ENCODE results near the gene RNF187. TPM values are rescaled to one million over a fixed set of nuclear protein-coding genes. Genes with fewer than 3 reads are reported as not detected.

The RNF187 gene
- total RNA-seq, 3 donors from 2014 or later = 99.6 to 108 (median 106) TPM

DNA sequence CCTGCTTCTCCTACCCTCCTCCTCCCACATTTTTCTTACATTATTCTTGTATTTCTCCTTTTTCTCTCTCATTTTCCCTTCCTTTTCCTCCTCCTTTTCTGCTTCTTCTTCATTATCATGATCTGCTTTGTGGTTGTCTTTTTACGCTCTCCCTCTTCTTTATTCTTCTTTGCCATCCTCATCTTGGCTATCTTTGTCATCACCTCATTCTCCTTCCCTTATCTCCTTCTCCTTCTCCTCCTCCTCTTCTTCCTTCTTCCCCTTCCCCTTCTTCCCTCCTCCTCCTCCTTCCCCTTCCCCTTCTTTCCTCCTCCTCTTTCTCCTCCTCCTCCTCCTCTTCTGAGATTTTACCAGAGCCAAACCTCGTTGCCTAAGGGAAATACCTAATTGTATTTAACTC lies 30.5 kb downstream of the RNF187 start:
- Mint-ChIP-seq H3K36me3 (ENCODE audit: insufficient read depth) (no peaks in the 10 kb centered on the region), H3K4me1 (ENCODE audit: low read depth) (peaks cover 5% of the 10 kb centered on the region), H3K4me3 (no peak overlapping the region), H3K9me3 (no peaks in the 10 kb centered on the region), H3K27me3 (ENCODE audit: low read depth) (peaks cover 16% of the 10 kb centered on the region)
- ATAC-seq (no peak), DNase-seq (no peak)

DNA sequence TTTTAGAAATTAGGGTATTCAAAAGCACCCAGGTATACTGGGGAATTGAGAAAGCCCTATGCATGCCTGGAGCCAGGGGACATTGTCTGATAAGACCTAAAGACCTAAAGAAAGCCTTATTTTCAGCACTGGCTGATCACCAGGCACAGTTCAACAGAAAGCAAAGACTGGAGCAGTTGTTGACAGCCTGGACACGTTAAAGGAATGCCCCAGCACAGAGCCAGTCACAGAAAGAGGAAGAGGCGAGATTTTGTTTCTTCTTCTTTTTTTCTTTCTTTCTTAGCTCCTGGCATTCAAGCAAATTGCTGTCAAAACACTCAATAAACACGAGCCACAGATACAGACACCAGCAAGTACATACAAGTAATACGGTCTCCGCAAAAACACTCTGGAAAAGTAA lies 40.4 kb downstream of the RNF187 start:
- no peak for DNase-seq
- Mint-ChIP-seq H3K36me3 (ENCODE audit: insufficient read depth) (no peaks in the 10 kb centered on the region), H3K27me3 (ENCODE audit: low read depth) (peaks cover 65% of the 10 kb centered on the region), H3K4me1 (ENCODE audit: low read depth) (no peaks in the 10 kb centered on the region), H3K9me3 (peaks cover 3% of the 10 kb centered on the region), H3K4me3 (no peak overlapping the region)
- no peak for ATAC-seq

DNA sequence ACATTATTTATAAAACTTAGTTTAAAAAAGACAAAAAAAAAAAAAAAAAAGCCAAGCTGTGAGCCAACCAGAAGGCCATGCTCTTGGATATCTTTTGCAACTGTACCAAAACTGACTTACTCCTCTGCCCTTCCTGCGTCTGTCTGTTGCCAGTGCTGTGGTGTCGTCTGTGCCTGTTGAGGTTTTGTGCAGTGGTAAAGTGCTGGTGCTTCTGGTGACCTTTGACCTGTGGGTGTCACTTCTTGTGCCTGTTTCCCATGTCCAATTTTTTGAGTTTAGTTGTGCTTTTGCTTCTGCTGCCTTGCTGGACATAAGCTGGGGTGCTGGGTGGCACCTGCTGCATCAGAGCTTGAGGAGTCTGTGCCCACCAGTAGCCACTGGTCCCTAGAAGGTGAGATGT lies 41.4 kb downstream of the RNF187 start:
- Mint-ChIP-seq H3K4me1 (ENCODE audit: low read depth) (no peaks in the 10 kb centered on the region), H3K4me3 (no peak overlapping the region), H3K9me3 (peaks cover 2% of the 10 kb centered on the region), H3K36me3 (ENCODE audit: insufficient read depth) (no peaks in the 10 kb centered on the region), H3K27me3 (ENCODE audit: low read depth) (peaks cover 70% of the 10 kb centered on the region)
- ATAC-seq = no peak
- no peak for DNase-seq

DNA sequence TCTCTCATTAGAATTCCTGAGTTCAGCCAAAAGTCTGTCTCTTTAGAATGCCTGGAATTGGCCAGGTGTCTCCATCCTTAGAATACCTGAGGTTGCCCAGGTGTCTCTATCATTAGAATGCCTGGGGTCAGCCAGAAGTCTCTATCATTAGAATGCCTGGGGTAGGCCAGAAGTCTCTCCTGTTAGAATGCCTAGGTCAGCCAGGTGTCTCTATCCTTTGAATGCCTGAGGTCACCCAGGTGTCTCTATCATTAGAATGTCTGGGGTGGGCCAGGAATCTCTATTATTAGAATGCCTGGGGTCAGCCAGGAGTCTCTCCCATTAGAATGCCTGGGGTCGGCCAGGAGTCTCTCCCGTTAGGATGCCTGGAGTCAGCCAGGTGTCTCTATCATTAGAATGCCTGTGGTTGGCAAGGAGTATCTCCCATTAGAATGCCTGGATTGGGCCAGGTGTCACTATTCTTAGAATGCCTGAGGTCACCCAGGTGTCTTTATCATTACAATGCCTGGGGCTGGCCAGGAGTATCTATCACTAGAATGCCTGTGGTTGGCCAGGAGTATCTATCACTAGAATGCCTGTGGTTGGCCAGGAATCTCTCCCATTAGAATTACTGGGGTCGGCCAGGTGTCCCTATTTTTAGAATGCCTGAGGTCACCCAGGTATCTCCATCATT lies 43.0 kb downstream of the RNF187 start:
- H3K27me3 Mint-ChIP-seq (ENCODE audit: low read depth) = peaks cover 66% of the 10 kb centered on the region
- DNase-seq (no peak), ATAC-seq (no peak)
- H3K9me3 Mint-ChIP-seq = no peaks in the 10 kb centered on the region
- H3K36me3 Mint-ChIP-seq (ENCODE audit: insufficient read depth) = no peaks in the 10 kb centered on the region
- no peak overlapping the region for H3K4me3 Mint-ChIP-seq
- H3K4me1 Mint-ChIP-seq (ENCODE audit: low read depth) = no peaks in the 10 kb centered on the region

DNA sequence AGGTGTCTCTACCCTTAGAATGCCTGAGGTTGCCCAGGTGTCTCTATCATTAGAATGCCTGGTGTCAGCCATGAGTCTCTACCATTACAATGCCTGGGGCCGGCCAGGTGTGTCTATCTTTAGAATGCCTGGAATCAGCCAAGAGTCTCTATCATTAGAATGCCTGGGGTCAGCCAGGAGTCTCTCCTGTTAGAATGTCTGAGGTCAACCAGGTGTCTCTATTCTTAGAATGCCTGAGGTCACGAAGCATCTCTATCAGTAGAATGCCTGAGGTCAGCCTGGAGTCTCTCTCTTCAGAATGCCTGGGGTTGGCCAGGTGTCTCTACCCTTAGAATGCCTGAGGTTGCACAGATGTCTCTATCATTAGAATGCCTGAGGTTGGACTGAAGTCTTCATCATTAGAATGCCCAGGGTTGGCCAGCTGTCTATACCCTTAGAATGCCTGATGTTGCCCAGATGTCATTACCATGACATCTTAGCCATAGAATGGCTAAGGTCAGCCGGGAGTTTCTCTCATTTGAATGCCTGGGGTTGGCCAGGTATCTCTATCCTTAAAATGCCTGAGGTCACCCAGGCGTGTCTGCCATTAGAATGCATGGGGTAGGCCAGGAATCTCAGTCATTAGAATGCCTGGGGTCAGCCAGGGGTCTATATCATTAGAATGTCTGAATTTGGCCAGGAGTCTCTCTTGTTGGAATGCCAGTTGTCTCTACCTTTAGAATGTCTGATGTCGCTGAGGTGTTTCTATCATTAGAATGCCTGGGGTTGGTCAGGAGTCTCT lies 44.0 kb downstream of the RNF187 start:
- ATAC-seq (no peak), DNase-seq (no peak)
- H3K27me3 Mint-ChIP-seq (ENCODE audit: low read depth) = peaks cover 64% of the 10 kb centered on the region
- no peaks in the 10 kb centered on the region for H3K4me1 Mint-ChIP-seq (ENCODE audit: low read depth)
- no peak overlapping the region for H3K4me3 Mint-ChIP-seq
- H3K9me3 Mint-ChIP-seq = peaks cover 6% of the 10 kb centered on the region
- no peaks in the 10 kb centered on the region for H3K36me3 Mint-ChIP-seq (ENCODE audit: insufficient read depth)

DNA sequence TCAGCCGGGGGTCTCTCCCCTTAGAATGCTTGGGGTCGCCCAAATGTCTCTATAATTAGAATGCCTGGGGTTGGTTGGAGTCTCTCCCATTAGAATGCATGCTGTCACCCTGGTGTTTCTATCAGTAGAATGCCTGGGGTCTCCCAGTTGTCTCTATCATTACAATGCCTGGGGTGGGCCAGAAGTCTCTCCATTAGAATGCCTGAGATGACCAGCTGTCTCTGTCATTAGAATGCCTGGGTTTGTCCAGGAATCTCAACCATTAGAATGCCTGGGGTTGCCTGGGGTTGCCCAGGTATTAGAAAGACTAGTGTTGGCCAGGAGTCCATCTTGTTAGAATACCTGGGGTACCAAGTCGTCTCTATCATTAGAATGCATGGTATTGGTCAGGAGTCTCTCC lies 51.6 kb downstream of the RNF187 start:
- DNase-seq (no peak), ATAC-seq (no peak)
- Mint-ChIP-seq H3K4me3 (no peak overlapping the region), H3K4me1 (ENCODE audit: low read depth) (no peaks in the 10 kb centered on the region), H3K36me3 (ENCODE audit: insufficient read depth) (no peaks in the 10 kb centered on the region), H3K27me3 (ENCODE audit: low read depth) (peaks cover 35% of the 10 kb centered on the region), H3K9me3 (peaks cover 9% of the 10 kb centered on the region)

DNA sequence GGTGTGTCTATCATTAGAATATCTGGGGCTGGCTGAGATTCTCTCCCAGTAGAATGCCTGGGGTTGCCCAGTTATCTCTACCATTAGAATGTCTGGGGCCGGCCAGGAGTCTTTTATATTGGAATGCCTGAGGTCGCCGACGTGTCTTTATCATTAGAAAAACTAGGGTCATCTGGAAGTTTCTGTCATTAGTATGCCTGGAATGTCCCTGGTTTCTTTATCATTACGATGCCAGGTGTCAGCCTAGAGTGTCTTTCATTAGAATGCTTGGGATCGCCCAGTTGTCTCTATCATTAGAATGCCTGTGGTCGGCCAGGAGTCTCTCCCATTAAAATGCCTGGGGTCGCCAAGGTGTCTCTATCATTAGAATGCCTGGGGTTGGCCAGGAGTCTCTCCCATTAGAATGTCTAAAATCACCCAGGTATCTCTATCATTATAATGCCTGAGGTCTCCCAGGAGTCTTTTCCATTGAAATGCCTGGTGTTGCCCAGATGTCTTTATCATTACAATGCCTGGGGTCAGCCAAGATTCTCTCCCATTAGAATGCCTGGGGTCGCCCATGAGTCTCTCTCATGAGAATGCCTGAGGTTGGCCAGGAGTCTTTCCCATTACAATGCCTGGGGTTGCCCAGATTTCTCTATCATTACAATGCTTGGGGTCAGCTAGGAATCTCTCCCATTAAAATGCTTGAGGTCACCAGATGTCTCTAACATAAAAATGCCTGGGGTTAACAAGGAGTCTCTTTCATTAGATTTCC lies 53.2 kb downstream of the RNF187 start:
- no peaks in the 10 kb centered on the region for H3K4me1 Mint-ChIP-seq (ENCODE audit: low read depth)
- peaks cover 9% of the 10 kb centered on the region for H3K9me3 Mint-ChIP-seq
- peaks cover 42% of the 10 kb centered on the region for H3K27me3 Mint-ChIP-seq (ENCODE audit: low read depth)
- H3K4me3 Mint-ChIP-seq = no peak overlapping the region
- ATAC-seq (no peak), DNase-seq (no peak)
- no peaks in the 10 kb centered on the region for H3K36me3 Mint-ChIP-seq (ENCODE audit: insufficient read depth)

DNA sequence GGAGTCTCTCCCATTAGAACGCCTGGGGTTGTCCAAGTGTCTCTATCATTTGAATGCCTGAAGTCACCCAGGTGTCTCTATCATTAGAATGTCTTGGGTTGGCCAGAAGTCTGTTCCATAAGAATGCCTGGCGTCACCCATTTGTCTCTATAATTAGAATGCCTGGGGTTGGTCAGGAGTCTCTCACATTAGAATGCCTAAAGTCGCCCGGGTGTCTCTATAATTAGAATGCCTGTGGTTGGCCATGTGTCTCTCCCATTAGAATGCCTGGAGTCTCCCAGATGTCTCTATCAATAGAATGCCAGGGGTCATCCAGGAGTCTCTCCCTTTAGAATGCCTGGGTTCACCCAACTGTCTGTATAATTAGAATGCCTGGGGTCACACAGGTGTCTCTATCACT lies 54.5 kb downstream of the RNF187 start:
- Mint-ChIP-seq H3K36me3 (ENCODE audit: insufficient read depth) (no peaks in the 10 kb centered on the region), H3K4me3 (no peak overlapping the region), H3K9me3 (no peaks in the 10 kb centered on the region), H3K4me1 (ENCODE audit: low read depth) (no peaks in the 10 kb centered on the region), H3K27me3 (ENCODE audit: low read depth) (peaks cover 41% of the 10 kb centered on the region)
- no peak for ATAC-seq
- no peak for DNase-seq

DNA sequence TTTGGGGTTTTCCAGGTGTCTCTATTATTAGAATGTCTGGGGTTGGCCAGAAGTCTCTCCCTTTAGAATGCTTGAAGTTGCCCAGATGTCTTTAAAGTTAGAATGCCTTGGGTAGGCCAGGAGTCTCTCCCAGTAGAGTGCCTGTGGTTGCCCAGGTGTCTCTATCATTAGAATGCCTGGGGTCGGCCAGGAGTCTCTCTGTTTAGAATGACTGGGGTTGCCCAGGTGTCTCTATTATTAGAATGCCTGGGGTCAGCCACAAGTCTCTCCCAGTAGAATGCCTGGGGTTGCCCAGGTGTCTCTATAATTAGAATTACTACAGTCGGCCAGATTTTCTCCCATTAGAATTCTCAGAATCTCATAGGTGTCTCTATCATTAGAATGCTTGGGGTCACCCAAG lies 55.2 kb downstream of the RNF187 start:
- Mint-ChIP-seq H3K4me3 (no peak overlapping the region), H3K36me3 (ENCODE audit: insufficient read depth) (no peaks in the 10 kb centered on the region), H3K27me3 (ENCODE audit: low read depth) (peaks cover 39% of the 10 kb centered on the region), H3K4me1 (ENCODE audit: low read depth) (no peaks in the 10 kb centered on the region), H3K9me3 (no peaks in the 10 kb centered on the region)
- ATAC-seq = no peak
- no peak for DNase-seq

DNA sequence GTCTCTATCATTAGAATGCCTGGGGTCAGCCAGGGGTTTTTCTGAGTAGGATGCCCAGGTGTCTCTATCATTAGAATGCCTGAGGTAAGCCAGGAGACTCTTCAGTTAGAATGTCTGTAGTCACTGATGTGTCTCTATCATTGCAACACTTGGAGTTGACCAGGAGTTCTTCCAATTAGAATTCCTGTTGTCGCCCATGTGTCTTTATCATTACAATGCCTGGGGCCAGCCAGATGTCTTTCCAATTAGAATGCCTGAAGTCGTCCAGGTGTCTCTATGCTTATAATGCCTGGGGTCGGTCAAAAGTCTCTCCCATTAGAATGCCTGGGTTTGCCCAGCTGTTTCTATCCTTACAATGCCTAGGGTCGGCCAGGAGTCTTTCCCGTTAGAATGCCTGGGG lies 55.8 kb downstream of the RNF187 start:
- Mint-ChIP-seq H3K9me3 (no peaks in the 10 kb centered on the region), H3K4me1 (ENCODE audit: low read depth) (no peaks in the 10 kb centered on the region), H3K4me3 (no peak overlapping the region), H3K27me3 (ENCODE audit: low read depth) (peaks cover 38% of the 10 kb centered on the region), H3K36me3 (ENCODE audit: insufficient read depth) (no peaks in the 10 kb centered on the region)
- DNase-seq = no peak
- ATAC-seq = no peak

DNA sequence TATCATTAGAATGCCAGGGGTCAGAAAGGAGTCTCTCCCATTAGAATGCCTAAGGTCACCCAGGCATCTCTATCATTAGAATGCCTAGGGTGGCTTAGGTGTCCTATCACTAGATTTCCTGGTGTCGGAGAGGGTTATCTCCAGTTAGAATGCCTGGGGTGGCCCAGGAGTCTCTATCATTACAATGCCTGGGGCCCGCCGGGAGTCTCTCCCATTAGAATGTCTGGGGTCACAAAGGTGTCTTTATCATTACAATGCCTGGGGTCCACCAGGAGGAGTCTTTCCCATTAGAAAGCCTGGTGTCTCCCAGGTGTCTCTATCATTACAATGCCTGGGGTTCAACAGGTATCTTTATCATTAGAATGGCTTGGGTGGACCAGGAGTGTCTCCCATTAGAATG lies 56.2 kb downstream of the RNF187 start:
- Mint-ChIP-seq H3K4me3 (no peak overlapping the region), H3K36me3 (ENCODE audit: insufficient read depth) (no peaks in the 10 kb centered on the region), H3K27me3 (ENCODE audit: low read depth) (peaks cover 39% of the 10 kb centered on the region), H3K4me1 (ENCODE audit: low read depth) (no peaks in the 10 kb centered on the region), H3K9me3 (no peaks in the 10 kb centered on the region)
- ATAC-seq (no peak), DNase-seq (no peak)

DNA sequence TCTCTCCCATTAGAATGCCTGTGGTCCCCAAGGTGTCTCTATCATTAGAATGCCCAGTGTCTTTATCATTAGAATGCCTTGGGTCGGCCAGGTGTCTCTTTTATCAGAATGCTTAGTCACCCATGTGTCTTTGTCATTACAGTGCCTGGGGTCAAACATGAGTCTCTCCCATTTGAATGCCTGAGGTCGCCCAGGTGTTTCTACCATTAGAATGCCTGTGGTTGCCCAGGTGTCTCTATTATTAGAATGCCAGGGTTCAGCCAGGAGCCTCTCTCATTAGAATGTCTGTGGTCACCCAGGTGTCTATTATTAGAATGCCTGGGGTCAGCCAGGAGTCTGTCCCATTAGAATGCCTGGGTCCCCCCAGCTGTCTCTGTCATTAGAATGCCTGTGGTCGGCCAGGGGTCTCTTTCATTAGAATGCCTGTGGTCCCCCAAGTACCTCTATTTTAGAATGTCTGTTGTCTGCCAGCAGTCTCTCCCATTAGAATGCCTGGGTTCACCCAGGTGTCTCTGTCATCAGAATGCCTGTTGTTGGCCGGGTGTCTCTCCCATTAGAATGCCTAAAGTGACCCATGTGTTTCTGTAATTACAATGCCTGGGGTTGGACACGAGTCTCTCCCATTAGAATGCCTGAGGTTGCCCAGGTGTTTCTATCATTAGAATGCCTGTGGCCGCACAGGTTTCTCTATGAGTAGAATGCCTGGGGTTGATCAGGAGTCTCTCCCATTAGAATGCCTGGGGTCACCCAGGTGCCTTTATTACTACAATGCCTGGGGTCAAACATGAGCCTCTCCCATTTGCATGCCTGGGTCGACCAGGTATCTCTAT lies 57.1 kb downstream of the RNF187 start:
- Mint-ChIP-seq H3K27me3 (ENCODE audit: low read depth) (peaks cover 39% of the 10 kb centered on the region), H3K4me1 (ENCODE audit: low read depth) (no peaks in the 10 kb centered on the region), H3K9me3 (no peaks in the 10 kb centered on the region), H3K4me3 (no peak overlapping the region), H3K36me3 (ENCODE audit: insufficient read depth) (no peaks in the 10 kb centered on the region)
- no peak for ATAC-seq
- DNase-seq = no peak

DNA sequence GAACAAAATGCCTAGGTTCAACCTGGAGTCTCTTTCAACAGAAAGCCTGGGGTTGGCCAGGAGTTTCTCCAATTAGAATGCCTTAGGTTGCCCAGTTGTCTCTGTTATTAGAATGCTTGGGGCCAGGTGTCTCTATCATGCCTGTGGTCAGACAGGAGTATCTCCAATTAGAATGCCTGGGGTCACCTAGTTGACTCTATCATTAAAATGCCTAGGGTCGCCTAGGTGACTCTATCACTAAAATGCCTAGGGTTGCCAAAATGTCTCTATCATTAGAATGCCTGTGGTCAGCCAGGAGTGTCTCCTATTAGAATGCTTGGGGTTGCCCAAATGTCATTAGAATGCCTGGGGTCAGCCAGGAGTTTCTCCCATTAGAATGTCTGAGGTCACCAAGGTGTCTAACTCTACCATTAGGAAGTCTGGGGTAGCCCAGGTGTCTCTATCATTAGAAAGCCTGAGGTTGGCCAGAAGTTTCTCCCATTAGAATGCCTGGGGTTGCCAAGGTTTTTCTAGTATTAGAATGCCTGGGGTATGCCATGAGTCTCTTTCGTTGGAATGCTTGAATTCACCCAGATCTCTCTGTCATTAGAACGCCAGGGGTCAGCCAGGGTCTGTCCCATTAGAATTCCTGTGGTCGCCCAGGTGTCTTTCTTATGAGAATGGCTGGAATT lies 57.9 kb downstream of the RNF187 start:
- no peak for DNase-seq
- Mint-ChIP-seq H3K27me3 (ENCODE audit: low read depth) (peaks cover 39% of the 10 kb centered on the region), H3K4me1 (ENCODE audit: low read depth) (no peaks in the 10 kb centered on the region), H3K4me3 (no peak overlapping the region), H3K9me3 (no peaks in the 10 kb centered on the region), H3K36me3 (ENCODE audit: insufficient read depth) (no peaks in the 10 kb centered on the region)
- no peak for ATAC-seq

All from activated T-cell treated with anti-CD3 and anti-CD28 coated beads, Interleukin-2, amount 50 U/mL, for 4 hours (primary cell).